ENCODE measurements around the gene SPDL1.
"Not testable (repeated sequence)": the region's sequence is repeated elsewhere in the genome, so short reads cannot be mapped to it uniquely, and the experiment has no call there.

SPDL1 gene

GRCh38 chr5:169599451-169599850 lies 15.9 kb downstream of the SPDL1 start:
- no peak for TF ChIP-seq POLR2AphosphoS5 (IDR thresholded peaks at IDR 0.05; ENCODE audit: borderline replicate concordance, low read depth, low read length)
- TF ChIP-seq EZH2 (IDR thresholded peaks at IDR 0.05): no peak

GRCh38 chr5:169602535-169602934 lies 19.0 kb downstream of the SPDL1 start:
- DNase-seq (ENCODE audit: low read depth, low spot score): no peak
- no peak overlapping the region for H3K27ac ChIP-seq
- no peak overlapping the region for H3K4me3 ChIP-seq
- no peaks in the 10 kb centered on the region for H3K9me3 ChIP-seq (ENCODE audit: low read depth, low read length)
- H3K36me3 ChIP-seq (ENCODE audit: insufficient read depth, low read length): peaks cover 60% of the 10 kb centered on the region
- H3K9ac ChIP-seq (ENCODE audit: insufficient read length): no peak overlapping the region
- TF ChIP-seq FOXP2 (optimal IDR thresholded peaks at IDR 0.05; ENCODE audit: control extremely low read depth, extremely low read length, insufficient read depth) (no peak), EZH2 (IDR thresholded peaks at IDR 0.05) (no peak), POLR2AphosphoS5 (IDR thresholded peaks at IDR 0.05; ENCODE audit: borderline replicate concordance, low read depth, low read length) (no peak)

More at GRCh38 chr5:169599451-169599850, 15.9 kb downstream of the SPDL1 start:
- no peak for DNase-seq (ENCODE audit: low read depth, low spot score)
- H3K9me3 ChIP-seq (ENCODE audit: low read depth, low read length): no peaks in the 10 kb centered on the region
- H3K27ac ChIP-seq: no peak overlapping the region
- no peak overlapping the region for H3K4me3 ChIP-seq
- H3K36me3 ChIP-seq (ENCODE audit: insufficient read depth, low read length): peaks cover 86% of the 10 kb centered on the region
- no peak overlapping the region for H3K9ac ChIP-seq (ENCODE audit: insufficient read length)

GRCh38 chr5:169606279-169606678 lies 22.7 kb downstream of the SPDL1 start:
- no peak overlapping the region for H3K4me3 ChIP-seq
- no peak overlapping the region for H3K9ac ChIP-seq (ENCODE audit: insufficient read length)
- no peak overlapping the region for H3K27ac ChIP-seq
- H3K36me3 ChIP-seq (ENCODE audit: insufficient read depth, low read length): peaks cover 24% of the 10 kb centered on the region
- H3K9me3 ChIP-seq (ENCODE audit: low read depth, low read length): no peaks in the 10 kb centered on the region
- TF ChIP-seq EZH2 (IDR thresholded peaks at IDR 0.05) (no peak), POLR2AphosphoS5 (IDR thresholded peaks at IDR 0.05; ENCODE audit: borderline replicate concordance, low read depth, low read length) (no peak), FOXP2 (optimal IDR thresholded peaks at IDR 0.05; ENCODE audit: control extremely low read depth, extremely low read length, insufficient read depth) (no peak)
- no peak for DNase-seq (ENCODE audit: low read depth, low spot score)

GRCh38 chr5:169607882-169608281 lies 24.3 kb downstream of the SPDL1 start:
- Histone ChIP-seq H3K36me3 (ENCODE audit: insufficient read depth, low read length) (peaks cover 8% of the 10 kb centered on the region), H3K4me3 (no peak overlapping the region), H3K9me3 (ENCODE audit: low read depth, low read length) (no peaks in the 10 kb centered on the region), H3K9ac (ENCODE audit: insufficient read length) (no peak overlapping the region), H3K27ac (no peak overlapping the region)
- TF ChIP-seq EZH2 (IDR thresholded peaks at IDR 0.05) (no peak), FOXP2 (optimal IDR thresholded peaks at IDR 0.05; ENCODE audit: control extremely low read depth, extremely low read length, insufficient read depth) (no peak), POLR2AphosphoS5 (IDR thresholded peaks at IDR 0.05; ENCODE audit: borderline replicate concordance, low read depth, low read length) (no peak)
- no peak for DNase-seq (ENCODE audit: low read depth, low spot score)

- H3K9ac ChIP-seq (ENCODE audit: insufficient read length): no peak overlapping the region
- H3K36me3 ChIP-seq (ENCODE audit: insufficient read depth, low read length): no peaks in the 10 kb centered on the region
- H3K27ac ChIP-seq: no peak overlapping the region
- H3K4me3 ChIP-seq: no peak overlapping the region
- H3K9me3 ChIP-seq (ENCODE audit: low read depth, low read length): no peaks in the 10 kb centered on the region
- no peak for DNase-seq (ENCODE audit: low read depth, low spot score)
- no peak for TF ChIP-seq EZH2 (IDR thresholded peaks at IDR 0.05)
- no peak for TF ChIP-seq POLR2AphosphoS5 (IDR thresholded peaks at IDR 0.05; ENCODE audit: borderline replicate concordance, low read depth, low read length)
- no peak for TF ChIP-seq FOXP2 (optimal IDR thresholded peaks at IDR 0.05; ENCODE audit: control extremely low read depth, extremely low read length, insufficient read depth)
Observed at GRCh38 chr5:169609716-169610115, 26.1 kb downstream of the SPDL1 start.

GRCh38 chr5:169610606-169611005 lies 27.0 kb downstream of the SPDL1 start:
- TF ChIP-seq FOXP2 (optimal IDR thresholded peaks at IDR 0.05; ENCODE audit: control extremely low read depth, extremely low read length, insufficient read depth) (no peak), EZH2 (IDR thresholded peaks at IDR 0.05) (no peak), POLR2AphosphoS5 (IDR thresholded peaks at IDR 0.05; ENCODE audit: borderline replicate concordance, low read depth, low read length) (no peak)

GRCh38 chr5:169615561-169615960 lies 32.0 kb downstream of the SPDL1 start:
- Histone ChIP-seq H3K27ac (no peak overlapping the region), H3K9ac (ENCODE audit: insufficient read length) (no peak overlapping the region), H3K36me3 (ENCODE audit: insufficient read depth, low read length) (no peaks in the 10 kb centered on the region), H3K9me3 (ENCODE audit: low read depth, low read length) (no peaks in the 10 kb centered on the region), H3K4me3 (no peak overlapping the region)
- DNase-seq (ENCODE audit: low read depth, low spot score): no peak
- TF ChIP-seq EZH2 (IDR thresholded peaks at IDR 0.05): no peak
- no peak for TF ChIP-seq FOXP2 (optimal IDR thresholded peaks at IDR 0.05; ENCODE audit: control extremely low read depth, extremely low read length, insufficient read depth)
- no peak for TF ChIP-seq POLR2AphosphoS5 (IDR thresholded peaks at IDR 0.05; ENCODE audit: borderline replicate concordance, low read depth, low read length)

More at GRCh38 chr5:169610606-169611005, 27.0 kb downstream of the SPDL1 start:
- no peak overlapping the region for H3K4me3 ChIP-seq
- DNase-seq (ENCODE audit: low read depth, low spot score): no peak
- H3K36me3 ChIP-seq (ENCODE audit: insufficient read depth, low read length): no peaks in the 10 kb centered on the region
- no peak overlapping the region for H3K27ac ChIP-seq
- H3K9ac ChIP-seq (ENCODE audit: insufficient read length): no peak overlapping the region
- H3K9me3 ChIP-seq (ENCODE audit: low read depth, low read length): no peaks in the 10 kb centered on the region

- not testable (repeated sequence) for DNase-seq (ENCODE audit: low read depth, low spot score); H3K9me3 ChIP-seq (ENCODE audit: low read depth, low read length); H3K4me3 ChIP-seq
Observed at GRCh38 chr5:169624307-169624706, 40.7 kb downstream of the SPDL1 start.

GRCh38 chr5:169626779-169627178 lies 43.2 kb downstream of the SPDL1 start:
- Histone ChIP-seq H3K9ac (ENCODE audit: insufficient read length) (no peak overlapping the region), H3K9me3 (ENCODE audit: low read depth, low read length) (no peaks in the 10 kb centered on the region), H3K4me3 (no peak overlapping the region), H3K27ac (no peak overlapping the region), H3K36me3 (ENCODE audit: insufficient read depth, low read length) (no peaks in the 10 kb centered on the region)
- DNase-seq (ENCODE audit: low read depth, low spot score): no peak
- TF ChIP-seq FOXP2 (optimal IDR thresholded peaks at IDR 0.05; ENCODE audit: control extremely low read depth, extremely low read length, insufficient read depth): no peak

More at GRCh38 chr5:169624307-169624706, 40.7 kb downstream of the SPDL1 start:
- not testable (repeated sequence) for H3K36me3 ChIP-seq (ENCODE audit: insufficient read depth, low read length); H3K27ac ChIP-seq; H3K9ac ChIP-seq (ENCODE audit: insufficient read length)

All from SK-N-MC (cell line).